ENCODE results near the gene SLC6A11. TPM values are rescaled to one million over a fixed set of nuclear protein-coding genes. Genes with fewer than 3 reads are reported as not detected.

SLC6A11 gene
- total RNA-seq, 1 experiment from 2014 or later, result 1.5 TPM

DNA sequence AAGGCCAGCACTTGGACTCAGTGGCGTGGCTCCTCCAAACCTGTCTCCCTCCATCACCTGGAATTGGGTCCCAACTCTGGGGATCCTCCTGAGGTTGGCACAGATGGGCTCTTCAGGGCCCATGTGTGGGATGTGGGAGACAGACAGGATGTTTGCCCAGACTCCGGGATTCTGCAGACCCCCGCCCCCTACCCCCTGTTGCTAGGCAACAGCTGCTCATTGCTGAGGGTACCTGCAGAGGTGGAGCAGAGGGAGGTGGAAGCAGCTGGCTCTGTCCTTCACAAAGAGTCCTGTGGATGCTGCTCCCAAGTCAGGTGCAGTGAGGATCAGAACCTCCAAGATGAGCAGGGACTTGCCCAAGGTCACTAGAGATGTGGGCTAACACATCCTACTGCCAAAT, 136.5 kb downstream of the SLC6A11 start:
- Histone ChIP-seq H3K9ac (ENCODE audit: extremely low read depth, insufficient read length, low read length) (no peak overlapping the region), H3K4me2 (ENCODE audit: insufficient read depth, insufficient read length, low read length) (no peak overlapping the region)

More for the DNA sequence above, 136.5 kb downstream of the SLC6A11 start:
- no peak overlapping the region for H2BK15ac ChIP-seq (ENCODE audit: low read depth, low read length)
- no peak overlapping the region for H2AFZ ChIP-seq (ENCODE audit: low read length)
- H3K27ac Mint-ChIP-seq, result no peak overlapping the region
- no peak overlapping the region for H3K18ac ChIP-seq (ENCODE audit: insufficient read length, low read depth, low read length)
- H3K23me2 ChIP-seq (ENCODE audit: insufficient read length, low read depth, low read length, poor library complexity, severe bottlenecking), result no peaks in the 10 kb centered on the region
- no peak overlapping the region for H2BK120ac ChIP-seq (ENCODE audit: low read depth, low read length, poor library complexity, severe bottlenecking)
- H3K56ac ChIP-seq (ENCODE audit: insufficient read length, low read depth, low read length), result no peak overlapping the region
- peaks cover 0 to 17% of the 10 kb centered on the region in 2 experiments; a peak in 2 of 4 replicates for H3K4me1 Mint-ChIP-seq
- H3T11ph ChIP-seq (ENCODE audit: low read length), result no peak overlapping the region
- no peak overlapping the region for H3K14ac ChIP-seq (ENCODE audit: insufficient read depth, low read length)
- no peak overlapping the region for H2AK5ac ChIP-seq (ENCODE audit: insufficient read length, low read length)
- no peak overlapping the region for H2BK12ac ChIP-seq (ENCODE audit: insufficient read length, low read depth, low read length)
- H3K36me3 Mint-ChIP-seq (ENCODE audit: insufficient read depth in 1 of 3, low read depth in 3 of 3), result no peaks in the 10 kb centered on the region
- H3K9me3 ChIP-seq (ENCODE audit: control insufficient read depth, low read depth, low read length), result no peaks in the 10 kb centered on the region
- no peak overlapping the region for H4K8ac ChIP-seq (replicated peaks; ENCODE audit: insufficient read length, low read depth, low read length)
- H4K5ac ChIP-seq (ENCODE audit: insufficient read length, low read depth, low read length), result no peak overlapping the region
- no peak for DNase-seq
- no peaks in the 10 kb centered on the region for H3K9me3 Mint-ChIP-seq
- H4K20me1 ChIP-seq (ENCODE audit: control insufficient read depth, insufficient read depth, insufficient read length), result no peaks in the 10 kb centered on the region
- WGBS (ENCODE audit: extremely low coverage, insufficient read length, low lambda C conversion rate), result no CpG with 5 or more reads among the region's 3 CpGs
- no peak overlapping the region for H2BK20ac ChIP-seq (ENCODE audit: low read depth, low read length, poor library complexity, severe bottlenecking)
- no peak overlapping the region for H3K27ac ChIP-seq (ENCODE audit: insufficient read length, low read depth, low read length)
- no peaks in the 10 kb centered on the region for H3K79me1 ChIP-seq (ENCODE audit: insufficient read depth, low read depth, low read length, poor library complexity, severe bottlenecking)
- H3K4ac ChIP-seq (ENCODE audit: low read depth, low read length), result no peak overlapping the region
- H3K79me2 ChIP-seq (ENCODE audit: insufficient read depth, low read length), result no peaks in the 10 kb centered on the region
- H3K27me3 ChIP-seq (ENCODE audit: insufficient read depth, low read length), result no peaks in the 10 kb centered on the region
- no peak overlapping the region for H2BK5ac ChIP-seq (ENCODE audit: insufficient read length, low read length)
- H3K4me1 ChIP-seq (ENCODE audit: insufficient read depth, low read length), result no peaks in the 10 kb centered on the region
- H4K91ac ChIP-seq (ENCODE audit: insufficient read length, low read depth, low read length), result no peak overlapping the region
- H3K23ac ChIP-seq (ENCODE audit: insufficient read length, low read depth, low read length), result no peak overlapping the region
- H3K4me3 Mint-ChIP-seq, result no peak overlapping the region
- H3K27me3 Mint-ChIP-seq (ENCODE audit: low read depth), result peaks cover 18% of the 10 kb centered on the region
- TF ChIP-seq, protein P1, sequence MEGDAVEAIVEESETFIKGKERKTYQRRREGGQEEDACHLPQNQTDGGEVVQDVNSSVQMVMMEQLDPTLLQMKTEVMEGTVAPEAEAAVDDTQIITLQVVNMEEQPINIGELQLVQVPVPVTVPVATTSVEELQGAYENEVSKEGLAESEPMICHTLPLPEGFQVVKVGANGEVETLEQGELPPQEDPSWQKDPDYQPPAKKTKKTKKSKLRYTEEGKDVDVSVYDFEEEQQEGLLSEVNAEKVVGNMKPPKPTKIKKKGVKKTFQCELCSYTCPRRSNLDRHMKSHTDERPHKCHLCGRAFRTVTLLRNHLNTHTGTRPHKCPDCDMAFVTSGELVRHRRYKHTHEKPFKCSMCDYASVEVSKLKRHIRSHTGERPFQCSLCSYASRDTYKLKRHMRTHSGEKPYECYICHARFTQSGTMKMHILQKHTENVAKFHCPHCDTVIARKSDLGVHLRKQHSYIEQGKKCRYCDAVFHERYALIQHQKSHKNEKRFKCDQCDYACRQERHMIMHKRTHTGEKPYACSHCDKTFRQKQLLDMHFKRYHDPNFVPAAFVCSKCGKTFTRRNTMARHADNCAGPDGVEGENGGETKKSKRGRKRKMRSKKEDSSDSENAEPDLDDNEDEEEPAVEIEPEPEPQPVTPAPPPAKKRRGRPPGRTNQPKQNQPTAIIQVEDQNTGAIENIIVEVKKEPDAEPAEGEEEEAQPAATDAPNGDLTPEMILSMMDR (conservative IDR thresholded peaks at IDR 0.05), result no peak
